OCI-LY3 (cell line): Measurements from ENCODE around the gene ITGBL1.

ENCODE experiments used
- H2AFZ ChIP-seq: fragments of 200-600, 300-600 bp; shearing (Covaris generic); 2 replicates; pipeline ENCODE4 v1.6.0; 2014; ENCODE audit warnings: antibody characterized with exemption, low read depth, low read length
- H3K27ac ChIP-seq: fragments of 200-600, 300-600 bp; sonication (generic); 2 replicates; pipeline ENCODE4 v1.5.1; 2014; ENCODE audit warnings: mild to moderate bottlenecking, low read length, moderate library complexity, mixed read lengths
- H3K27me3 ChIP-seq: fragments of 200-600, 300-600 bp; sonication (generic); 2 replicates; pipeline ENCODE4 v1.6.1; 2014; ENCODE audit warnings: low read depth, low read length, mixed read lengths
- H3K36me3 ChIP-seq: fragments of 200-600, 300-600 bp; sonication (generic); replicated peaks from 2 replicates; pipeline ENCODE3; 2014; ENCODE audit warnings: low read depth, low read length, mixed read lengths
- H3K4me1 ChIP-seq: fragments of 300-600, 200-600 bp; sonication (generic); 2 replicates; pipeline ENCODE4 v1.6.1; 2014; ENCODE audit warnings: low read length, mixed read lengths
- H3K4me2 ChIP-seq: fragments of 200-600, 300-600 bp; sonication (generic); 2 replicates; pipeline ENCODE4 v1.6.1; 2014; ENCODE audit warnings: low read length, mixed read lengths
- H3K4me3 ChIP-seq: fragments of 300-600, 200-600 bp; sonication (generic); 2 replicates; pipeline ENCODE4 v1.5.1; 2014; ENCODE audit warnings: antibody characterized with exemption, mild to moderate bottlenecking, low read length, moderate library complexity
- H3K79me2 ChIP-seq: fragments of 300-600, 200-600 bp; shearing (Covaris generic); 2 replicates; pipeline ENCODE4 v1.6.1; 2014; ENCODE audit warnings: mild to moderate bottlenecking, low read length, mixed read lengths
- H3K9ac ChIP-seq: fragments of 300-600, 200-600 bp; shearing (Covaris generic); 2 replicates; pipeline ENCODE4 v1.6.0; 2014; ENCODE audit warnings: mild to moderate bottlenecking, low read length, moderate library complexity
- H3K9me3 ChIP-seq: fragments of 200-600, 300-600 bp; shearing (Covaris generic); 2 replicates; pipeline ENCODE4 v1.6.1; 2014; ENCODE audit warnings: low read length, mixed read lengths; ENCODE audit not compliant: insufficient read depth
- H4K20me1 ChIP-seq: fragments of 200-600, 300-600 bp; sonication (generic); 2 replicates; pipeline ENCODE4 v1.6.1; 2016; ENCODE audit warnings: low read length, mixed read lengths; ENCODE audit not compliant: insufficient read depth
- EZH2phosphoT487 ChIP-seq: fragments of 200-600 bp; shearing (Covaris generic); IDR thresholded peaks from 2 replicates; pipeline ENCODE4 v1.6.1; 2018; ENCODE audit warnings: antibody characterized with exemption, mixed run types, low read depth
- TF ChIP-seq, protein P1 (sequence below): fragments of 200-600, 300-600 bp; sonication (generic); IDR thresholded peaks from 2 replicates; pipeline ENCODE4 v1.5.1; 2014; ENCODE audit warnings: antibody characterized with exemption, low read length, low read depth

ITGBL1 gene

GRCh38 chr13:101739382-101740178 lies 287.1 kb downstream of the ITGBL1 start:
- Histone ChIP-seq H3K9ac (peak overlapping the region; percentile 34; the same call in 1 of the 2 replicates), H3K27me3 (peaks cover 4% of the 10 kb centered on the region; the same call in 1 of the 2 replicates), H3K36me3 (peaks cover 3% of the 10 kb centered on the region), H2AFZ (peak overlapping the region; percentile 82; the same call in 1 of the 2 replicates), H3K79me2 (no peaks in the 10 kb centered on the region), H4K20me1 (no peaks in the 10 kb centered on the region), H3K4me1 (peaks cover 29% of the 10 kb centered on the region), H3K9me3 (no peaks in the 10 kb centered on the region), H3K4me3 (peak overlapping the region; percentile 36), H3K27ac (peak overlapping the region; percentile 86), H3K4me2 (peak overlapping the region; percentile 71)
- TF ChIP-seq, protein P1, sequence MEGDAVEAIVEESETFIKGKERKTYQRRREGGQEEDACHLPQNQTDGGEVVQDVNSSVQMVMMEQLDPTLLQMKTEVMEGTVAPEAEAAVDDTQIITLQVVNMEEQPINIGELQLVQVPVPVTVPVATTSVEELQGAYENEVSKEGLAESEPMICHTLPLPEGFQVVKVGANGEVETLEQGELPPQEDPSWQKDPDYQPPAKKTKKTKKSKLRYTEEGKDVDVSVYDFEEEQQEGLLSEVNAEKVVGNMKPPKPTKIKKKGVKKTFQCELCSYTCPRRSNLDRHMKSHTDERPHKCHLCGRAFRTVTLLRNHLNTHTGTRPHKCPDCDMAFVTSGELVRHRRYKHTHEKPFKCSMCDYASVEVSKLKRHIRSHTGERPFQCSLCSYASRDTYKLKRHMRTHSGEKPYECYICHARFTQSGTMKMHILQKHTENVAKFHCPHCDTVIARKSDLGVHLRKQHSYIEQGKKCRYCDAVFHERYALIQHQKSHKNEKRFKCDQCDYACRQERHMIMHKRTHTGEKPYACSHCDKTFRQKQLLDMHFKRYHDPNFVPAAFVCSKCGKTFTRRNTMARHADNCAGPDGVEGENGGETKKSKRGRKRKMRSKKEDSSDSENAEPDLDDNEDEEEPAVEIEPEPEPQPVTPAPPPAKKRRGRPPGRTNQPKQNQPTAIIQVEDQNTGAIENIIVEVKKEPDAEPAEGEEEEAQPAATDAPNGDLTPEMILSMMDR: no peak
- TF ChIP-seq EZH2phosphoT487: no peak

DNA sequence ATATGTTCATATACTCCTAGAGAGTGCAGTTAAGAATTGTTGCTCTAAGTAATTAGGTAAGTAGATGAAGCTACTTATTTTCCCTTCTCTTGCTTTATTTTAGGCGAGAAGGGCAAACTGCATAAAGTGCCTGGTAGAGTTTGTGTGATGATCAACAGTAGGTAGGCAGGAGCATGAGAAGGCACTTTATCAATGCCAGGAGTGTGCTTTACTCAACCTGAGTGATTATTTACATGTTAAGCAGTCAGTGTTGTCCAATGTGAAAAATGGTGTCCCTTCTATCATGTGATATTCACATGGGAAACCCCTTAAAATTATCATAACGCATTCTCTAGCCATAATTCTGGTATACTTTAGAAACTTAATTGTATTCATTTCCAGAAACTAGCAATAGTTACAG lies 294.0 kb downstream of the ITGBL1 start:
- Histone ChIP-seq H3K9ac (no peak overlapping the region), H3K4me3 (no peak overlapping the region), H4K20me1 (no peaks in the 10 kb centered on the region), H3K9me3 (no peaks in the 10 kb centered on the region), H3K27ac (no peak overlapping the region), H3K79me2 (no peaks in the 10 kb centered on the region), H3K4me1 (peaks cover 15% of the 10 kb centered on the region), H3K4me2 (no peak overlapping the region), H2AFZ (no peak overlapping the region), H3K27me3 (peaks cover 17% of the 10 kb centered on the region; the same call in 1 of the 2 replicates), H3K36me3 (no peaks in the 10 kb centered on the region)
- no peak for TF ChIP-seq EZH2phosphoT487
- TF ChIP-seq, protein P1: no peak

- no peak overlapping the region for H3K4me2 ChIP-seq
- H2AFZ ChIP-seq: no peak overlapping the region
- no peaks in the 10 kb centered on the region for H3K79me2 ChIP-seq
- H3K4me1 ChIP-seq: peaks cover 11% of the 10 kb centered on the region
- no peak overlapping the region for H3K9ac ChIP-seq
- H4K20me1 ChIP-seq: no peaks in the 10 kb centered on the region
- H3K36me3 ChIP-seq: no peaks in the 10 kb centered on the region
- H3K4me3 ChIP-seq: no peak overlapping the region
- H3K9me3 ChIP-seq: no peaks in the 10 kb centered on the region
- H3K27ac ChIP-seq: no peak overlapping the region
- H3K27me3 ChIP-seq: peaks cover 17% of the 10 kb centered on the region; the same call in 1 of the 2 replicates
- no peak for TF ChIP-seq EZH2phosphoT487
- TF ChIP-seq, protein P1: no peak
Measured at GRCh38 chr13:101747039-101747438, 294.6 kb downstream of the ITGBL1 start.

- TF ChIP-seq EZH2phosphoT487: no peak
- TF ChIP-seq, protein P1: no peak
- H3K4me3 ChIP-seq: no peak overlapping the region
- no peaks in the 10 kb centered on the region for H4K20me1 ChIP-seq
- peaks cover 11% of the 10 kb centered on the region for H3K4me1 ChIP-seq
- H3K27me3 ChIP-seq: peaks cover 18% of the 10 kb centered on the region
- no peaks in the 10 kb centered on the region for H3K9me3 ChIP-seq
- H2AFZ ChIP-seq: no peak overlapping the region
- no peaks in the 10 kb centered on the region for H3K79me2 ChIP-seq
- no peak overlapping the region for H3K9ac ChIP-seq
- H3K4me2 ChIP-seq: no peak overlapping the region
- no peaks in the 10 kb centered on the region for H3K36me3 ChIP-seq
- no peak overlapping the region for H3K27ac ChIP-seq
Measured at GRCh38 chr13:101749584-101749983, 297.1 kb downstream of the ITGBL1 start.
